AG04449 (cell line): Measurements from ENCODE around the gene CCNG1.
"Not testable (repeated sequence)": the region's sequence is repeated elsewhere in the genome, so short reads cannot be mapped to it uniquely, and the experiment has no call there.

ENCODE experiments used
- CTCF ChIA-PET: fragments of 350-600 bp; formaldehyde crosslinking; extraction: SDS; loops from one replicate; lab custom pipeline; 2021; ENCODE audit warnings: antibody characterized with exemption; lab: Yijun Ruan, JAX
- POLR2A ChIA-PET: fragments of 400-600, 350-600 bp; formaldehyde crosslinking; extraction: SDS; loops from one replicate; lab custom pipeline; 2020; ENCODE audit warnings: antibody characterized with exemption, inconsistent platforms; lab: Yijun Ruan, JAX
- DNase-seq: peaks from one replicate; pipeline ENCODE4 v3.0.0-alpha.2; 2010; ENCODE audit warnings: low read depth, low spot score
- H3K4me3 ChIP-seq: 2 replicates; pipeline ENCODE4 v1.5.1; 2011; ENCODE audit warnings: low read depth, mild to moderate bottlenecking, control low read depth, low read length
- TF ChIP-seq, protein P1 (sequence below): IDR thresholded peaks from one replicate; pipeline ENCODE4 v1.5.1; 2011; ENCODE audit warnings: mild to moderate bottlenecking, moderate library complexity, low read length, control low read depth, inconsistent platforms; ENCODE audit not compliant: insufficient read depth; ENCODE audit errors: missing control alignments

Gene CCNG1

DNA sequence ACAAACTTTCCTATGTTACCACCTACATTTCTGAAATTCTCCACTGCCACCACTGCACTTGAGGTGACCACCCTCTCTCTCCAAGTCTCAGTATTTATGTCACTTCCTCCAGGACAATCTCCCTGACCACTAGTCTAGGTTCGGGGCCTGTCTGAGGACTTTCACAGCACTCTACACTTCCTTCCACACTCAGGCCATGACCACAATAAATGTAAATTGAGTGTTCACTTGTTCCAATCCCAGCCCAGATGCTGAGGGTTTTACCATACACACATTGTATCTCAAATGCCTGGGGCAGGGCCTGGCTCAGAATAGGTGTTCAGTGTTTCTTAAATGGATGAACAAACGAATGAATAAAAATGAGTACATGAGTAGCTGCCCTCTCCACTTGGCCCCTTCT lies 26.9 kb upstream of the CCNG1 start:
- ChIA-PET CTCF (interaction anchor here (0.9 to 3.8 kb wide), 3 partner anchors 11 to 1866 kb away, joined by 3 to 42 read pairs (median 16); no protein-coding TSS in a partner anchor), POLR2A (no interaction called here)

DNA sequence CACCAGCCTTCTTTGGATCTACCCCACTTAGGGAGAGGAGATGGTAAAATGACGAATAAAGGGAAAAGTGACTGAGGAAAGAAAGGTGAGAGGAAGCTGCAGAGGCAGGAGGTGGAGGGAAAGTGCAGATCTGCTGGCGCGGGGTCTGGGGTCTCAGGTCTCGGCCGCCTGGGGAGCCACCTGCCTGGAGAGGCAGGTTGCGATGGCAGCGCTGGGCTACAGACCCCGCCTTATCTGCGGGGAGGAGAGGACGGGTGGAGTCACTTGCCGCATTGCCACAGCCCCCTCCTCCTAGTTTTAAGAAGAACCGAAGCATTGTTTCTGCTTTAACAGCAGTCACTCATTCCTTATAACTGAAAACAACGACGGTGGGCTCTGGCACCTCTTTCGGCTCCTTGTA lies 21.7 kb upstream of the CCNG1 start:
- not testable (repeated sequence) for DNase-seq

More for the DNA sequence above, 26.9 kb upstream of the CCNG1 start:
- H3K4me3 ChIP-seq: no peak overlapping the region
- DNase-seq: no peak
- TF ChIP-seq, protein P1, sequence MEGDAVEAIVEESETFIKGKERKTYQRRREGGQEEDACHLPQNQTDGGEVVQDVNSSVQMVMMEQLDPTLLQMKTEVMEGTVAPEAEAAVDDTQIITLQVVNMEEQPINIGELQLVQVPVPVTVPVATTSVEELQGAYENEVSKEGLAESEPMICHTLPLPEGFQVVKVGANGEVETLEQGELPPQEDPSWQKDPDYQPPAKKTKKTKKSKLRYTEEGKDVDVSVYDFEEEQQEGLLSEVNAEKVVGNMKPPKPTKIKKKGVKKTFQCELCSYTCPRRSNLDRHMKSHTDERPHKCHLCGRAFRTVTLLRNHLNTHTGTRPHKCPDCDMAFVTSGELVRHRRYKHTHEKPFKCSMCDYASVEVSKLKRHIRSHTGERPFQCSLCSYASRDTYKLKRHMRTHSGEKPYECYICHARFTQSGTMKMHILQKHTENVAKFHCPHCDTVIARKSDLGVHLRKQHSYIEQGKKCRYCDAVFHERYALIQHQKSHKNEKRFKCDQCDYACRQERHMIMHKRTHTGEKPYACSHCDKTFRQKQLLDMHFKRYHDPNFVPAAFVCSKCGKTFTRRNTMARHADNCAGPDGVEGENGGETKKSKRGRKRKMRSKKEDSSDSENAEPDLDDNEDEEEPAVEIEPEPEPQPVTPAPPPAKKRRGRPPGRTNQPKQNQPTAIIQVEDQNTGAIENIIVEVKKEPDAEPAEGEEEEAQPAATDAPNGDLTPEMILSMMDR: no peak

DNA sequence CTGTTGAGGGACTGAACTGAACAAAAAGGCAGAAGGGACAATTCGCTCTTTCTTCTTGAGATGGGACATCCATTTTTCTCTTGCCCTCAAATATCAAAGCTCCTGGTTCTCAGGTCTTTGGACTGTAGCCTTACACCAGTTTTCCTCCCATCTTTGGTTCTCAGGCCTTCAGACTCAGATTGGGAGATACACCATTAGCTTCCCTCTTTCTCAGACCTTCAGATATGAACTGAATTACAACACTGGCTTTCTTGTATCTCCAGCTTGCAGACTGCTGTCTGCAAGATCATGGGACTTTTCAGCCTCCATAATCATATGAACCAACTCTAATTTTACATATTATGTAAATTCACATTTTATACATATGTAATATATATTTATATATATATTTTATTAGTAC lies 12.6 kb upstream of the CCNG1 start:
- TF ChIP-seq, protein P1: no peak
- POLR2A ChIA-PET: no interaction called here
- CTCF ChIA-PET: interaction anchor here (1.2 kb wide), 1 partner anchor 16 kb away, joined by 5 read pairs; no protein-coding TSS in a partner anchor
- H3K4me3 ChIP-seq: no peak overlapping the region
- DNase-seq: no peak

More for the DNA sequence above, 21.7 kb upstream of the CCNG1 start:
- POLR2A ChIA-PET, H3K4me3 ChIP-seq: not testable (repeated sequence)
- CTCF ChIA-PET: interaction anchor here (1.3 kb wide), 1 partner anchor 8 kb away, joined by 6 read pairs; no protein-coding TSS in a partner anchor

DNA sequence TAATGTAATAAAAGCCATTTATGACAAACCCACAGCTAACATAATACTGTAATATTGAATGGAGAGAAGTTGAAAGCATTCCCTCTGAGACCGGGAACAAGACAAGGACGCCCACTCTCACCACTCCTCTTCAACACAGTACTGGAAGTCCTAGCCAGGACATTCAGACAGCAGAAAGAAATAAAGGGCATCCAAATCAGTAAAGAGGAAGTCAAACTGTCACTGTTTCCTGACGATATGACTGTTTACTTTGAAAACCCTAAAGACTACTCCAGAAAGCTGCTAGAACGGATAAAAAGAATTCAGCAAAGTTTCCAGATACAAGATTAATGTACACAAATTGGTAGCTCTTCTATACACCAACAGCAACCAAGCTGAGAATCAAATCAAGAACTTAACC lies 11.3 kb upstream of the CCNG1 start:
- POLR2A ChIA-PET, H3K4me3 ChIP-seq, DNase-seq: not testable (repeated sequence)
- CTCF ChIA-PET: interaction anchor here (1.4 kb wide), 1 partner anchor 18 kb away, joined by 4 read pairs; no protein-coding TSS in a partner anchor

DNA sequence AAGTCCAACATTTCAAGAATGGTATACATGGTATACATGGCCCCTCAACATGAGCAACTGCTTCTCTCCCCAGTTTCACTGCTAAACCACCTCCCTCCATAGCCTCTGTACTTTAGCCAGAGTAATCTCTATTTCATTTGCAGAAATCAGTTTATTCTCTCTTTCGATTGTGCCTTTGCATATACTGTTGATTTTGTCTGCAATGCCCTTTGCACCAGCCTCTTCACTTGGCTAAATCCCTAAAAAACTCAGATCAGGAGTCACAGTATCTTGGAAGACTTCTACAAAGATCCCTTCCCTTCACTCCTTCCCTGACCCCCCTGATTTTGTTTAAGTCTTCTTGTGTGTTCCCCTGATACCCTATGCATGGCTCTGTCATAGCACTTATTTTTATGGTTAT lies 4.9 kb upstream of the CCNG1 start:
- no peak overlapping the region for H3K4me3 ChIP-seq
- ChIA-PET POLR2A (no interaction called here), CTCF (no interaction called here)
- DNase-seq: no peak
- TF ChIP-seq, protein P1: no peak

DNA sequence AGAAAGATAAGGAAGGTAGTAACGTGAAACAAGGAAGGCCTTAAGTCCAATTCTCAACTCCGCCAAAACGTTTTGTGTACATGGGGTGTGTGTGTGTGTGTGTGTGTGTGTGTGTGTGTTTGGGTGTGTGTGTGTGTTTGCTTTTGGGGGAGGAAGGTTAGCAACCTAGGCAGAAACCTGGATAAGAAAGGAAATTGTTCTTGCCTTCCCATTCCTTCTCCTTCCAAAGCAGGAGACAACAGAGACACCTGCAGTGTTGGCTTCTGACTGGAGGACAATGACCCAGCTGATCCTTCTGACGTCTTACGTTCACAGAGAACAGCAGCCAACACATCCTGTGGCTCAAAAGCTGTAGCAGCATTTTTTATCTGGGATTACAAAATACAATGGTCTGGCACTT lies 4.1 kb upstream of the CCNG1 start:
- H3K4me3 ChIP-seq: no peak overlapping the region
- TF ChIP-seq, protein P1: no peak
- POLR2A ChIA-PET: no interaction called here
- DNase-seq: no peak
- CTCF ChIA-PET: interaction anchor here (1.4 kb wide), 1 partner anchor 24 kb away, joined by 5 read pairs; no protein-coding TSS in a partner anchor

DNA sequence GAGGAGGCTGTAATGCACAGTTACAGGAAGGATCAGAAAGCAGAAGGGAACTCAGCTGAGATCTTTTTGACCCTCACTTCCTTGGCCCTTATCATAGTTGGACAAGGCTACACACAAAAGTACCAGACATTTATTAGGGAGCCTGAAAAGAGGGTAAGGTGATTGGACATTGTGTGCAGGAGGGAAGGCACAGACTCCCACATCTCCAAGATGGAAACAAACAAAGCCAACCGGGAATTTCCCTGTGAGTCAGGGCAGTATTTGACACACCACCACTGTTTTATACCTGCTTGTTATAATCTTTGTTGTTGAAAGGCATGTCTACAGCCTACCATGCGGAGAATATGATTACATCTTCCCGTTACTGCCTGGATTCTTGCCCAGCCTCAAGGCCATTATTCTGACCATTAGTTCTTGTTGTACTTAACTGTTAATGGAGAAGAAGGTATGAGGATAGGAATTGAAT lies 3.0 kb upstream of the CCNG1 start:
- POLR2A ChIA-PET: no interaction called here
- DNase-seq: no peak
- CTCF ChIA-PET: interaction anchor here (1.4 kb wide), 1 partner anchor 26 kb away, joined by 5 read pairs; no protein-coding TSS in a partner anchor
- TF ChIP-seq, protein P1: no peak
- no peak overlapping the region for H3K4me3 ChIP-seq
